GM12865 (cell line): Measurements from ENCODE around the gene DND1.
"Not testable (repeated sequence)": the region's sequence is repeated elsewhere in the genome, so short reads cannot be mapped to it uniquely, and the experiment has no call there.

Experiments
- DNase-seq: peaks from one replicate; pipeline ENCODE4 v3.0.0; 2010; ENCODE audit warnings: low read depth
- H3K4me3 ChIP-seq: 2 replicates; pipeline ENCODE4 v1.5.1; 2011; ENCODE audit warnings: mild to moderate bottlenecking, low read depth, low read length, control low read depth
- CTCF ChIP-seq: IDR thresholded peaks from 2 replicates; pipeline ENCODE4 v1.5.1; 2011; ENCODE audit warnings: low read length, control low read depth, low read depth, inconsistent platforms; ENCODE audit not compliant: insufficient read depth; ENCODE audit errors: missing control alignments

Gene DND1

GRCh38 chr5:140627972-140628371 is 45.4 kb downstream of the DND1 start:
- H3K4me3 ChIP-seq: no peak overlapping the region
- no peak for DNase-seq
- no peak for TF ChIP-seq CTCF

GRCh38 chr5:140624886-140625285 is 48.5 kb downstream of the DND1 start:
- H3K4me3 ChIP-seq, DNase-seq: not testable (repeated sequence)

GRCh38 chr5:140623061-140623460 is 50.3 kb downstream of the DND1 start:
- not testable (repeated sequence) for H3K4me3 ChIP-seq, DNase-seq

- no peak for TF ChIP-seq CTCF
- H3K4me3 ChIP-seq: no peak overlapping the region
- DNase-seq: no peak
Observed at GRCh38 chr5:140622301-140622700, 51.1 kb downstream of the DND1 start.
